Osteocyte (in vitro differentiated cells): ENCODE results near the gene PSMB3. TPM values are rescaled to one million over a fixed set of nuclear protein-coding genes. Genes with fewer than 3 reads are reported as not detected.

Source experiments
- DNase-seq: peaks from one replicate; pipeline ENCODE4 v3.0.0; 2021; ENCODE audit warnings: mixed read lengths; ENCODE audit not compliant: unreplicated experiment; ENCODE audit errors: extremely low spot score
- H3K27ac Mint-ChIP-seq: one replicate; pipeline ENCODE4 v1.8.0; 2021; ENCODE audit warnings: mild to moderate bottlenecking, mixed read lengths; ENCODE audit not compliant: unreplicated experiment
- H3K27me3 Mint-ChIP-seq: one replicate; pipeline ENCODE4 v1.8.0; 2021; ENCODE audit warnings: mixed read lengths; ENCODE audit not compliant: unreplicated experiment
- H3K36me3 Mint-ChIP-seq: one replicate; pipeline ENCODE4 v1.8.0; 2021; ENCODE audit warnings: mixed read lengths; ENCODE audit not compliant: unreplicated experiment
- H3K4me1 Mint-ChIP-seq: one replicate; pipeline ENCODE4 v1.8.0; 2021; ENCODE audit warnings: mixed read lengths; ENCODE audit not compliant: unreplicated experiment
- H3K4me3 Mint-ChIP-seq: one replicate; pipeline ENCODE4 v1.8.0; 2021; ENCODE audit warnings: mild to moderate bottlenecking, moderate library complexity, mixed read lengths; ENCODE audit not compliant: unreplicated experiment
- H3K9me3 Mint-ChIP-seq: one replicate; pipeline ENCODE4 v1.8.0; 2021; ENCODE audit warnings: mixed read lengths; ENCODE audit not compliant: unreplicated experiment
- CTCF ChIP-seq: fragments of 200-600 bp; sonication (generic); IDR thresholded peaks from 2 replicates; pipeline ENCODE4 v1.5.0; 2021; ENCODE audit warnings: antibody characterized with exemption, mild to moderate bottlenecking, moderate library complexity
- total RNA-seq: library from RNA; stranded (reverse); gene quantifications from 2 replicates; pipeline ENCODE4 v1.2.1, GENCODE V29; 2021

Gene PSMB3
- total RNA-seq, 1 donor from 2014 or later, result 144 TPM

DNA sequence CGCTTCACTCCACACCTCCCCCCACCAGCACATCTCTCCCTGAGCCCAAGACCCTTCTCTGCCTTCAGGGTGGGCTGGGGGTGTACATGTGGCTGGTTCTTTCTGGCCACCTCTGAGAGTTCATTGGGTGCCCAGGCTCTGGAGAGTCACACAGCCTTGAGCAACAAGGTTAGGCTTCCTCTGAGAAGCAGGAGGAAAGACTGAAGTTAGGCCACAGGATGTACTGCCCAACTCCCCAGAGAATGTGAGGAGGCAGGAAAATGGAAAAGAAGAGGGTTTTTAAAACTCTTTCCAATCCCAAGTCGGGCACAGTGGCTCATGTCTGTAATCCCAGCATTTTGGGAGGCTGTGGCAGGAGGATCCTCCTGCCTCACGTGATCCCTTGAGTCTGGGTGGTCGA is 11.7 kb upstream of the PSMB3 start:
- Mint-ChIP-seq H3K36me3 (peaks cover 14% of the 10 kb centered on the region), H3K27me3 (no peaks in the 10 kb centered on the region), H3K9me3 (no peaks in the 10 kb centered on the region), H3K4me3 (no peak overlapping the region), H3K4me1 (peaks cover 42% of the 10 kb centered on the region), H3K27ac (peak overlapping the region; percentile 91)
- DNase-seq, result no peak
- no peak for TF ChIP-seq CTCF

GRCh38 chr17:38741461-38741860 is 11.1 kb upstream of the PSMB3 start:
- Mint-ChIP-seq H3K27ac (peak overlapping the region; percentile 91), H3K27me3 (no peaks in the 10 kb centered on the region), H3K9me3 (no peaks in the 10 kb centered on the region), H3K4me1 (peaks cover 49% of the 10 kb centered on the region), H3K4me3 (no peak overlapping the region), H3K36me3 (peaks cover 14% of the 10 kb centered on the region)
- no peak for TF ChIP-seq CTCF
- DNase-seq, result no peak

- Mint-ChIP-seq H3K27ac (peak overlapping the region; percentile 91), H3K27me3 (no peaks in the 10 kb centered on the region), H3K36me3 (peaks cover 14% of the 10 kb centered on the region), H3K9me3 (no peaks in the 10 kb centered on the region), H3K4me1 (peaks cover 53% of the 10 kb centered on the region), H3K4me3 (no peak overlapping the region)
- no peak for TF ChIP-seq CTCF
- no peak for DNase-seq
Observed at GRCh38 chr17:38741921-38742410, 10.6 kb upstream of the PSMB3 start.

DNA sequence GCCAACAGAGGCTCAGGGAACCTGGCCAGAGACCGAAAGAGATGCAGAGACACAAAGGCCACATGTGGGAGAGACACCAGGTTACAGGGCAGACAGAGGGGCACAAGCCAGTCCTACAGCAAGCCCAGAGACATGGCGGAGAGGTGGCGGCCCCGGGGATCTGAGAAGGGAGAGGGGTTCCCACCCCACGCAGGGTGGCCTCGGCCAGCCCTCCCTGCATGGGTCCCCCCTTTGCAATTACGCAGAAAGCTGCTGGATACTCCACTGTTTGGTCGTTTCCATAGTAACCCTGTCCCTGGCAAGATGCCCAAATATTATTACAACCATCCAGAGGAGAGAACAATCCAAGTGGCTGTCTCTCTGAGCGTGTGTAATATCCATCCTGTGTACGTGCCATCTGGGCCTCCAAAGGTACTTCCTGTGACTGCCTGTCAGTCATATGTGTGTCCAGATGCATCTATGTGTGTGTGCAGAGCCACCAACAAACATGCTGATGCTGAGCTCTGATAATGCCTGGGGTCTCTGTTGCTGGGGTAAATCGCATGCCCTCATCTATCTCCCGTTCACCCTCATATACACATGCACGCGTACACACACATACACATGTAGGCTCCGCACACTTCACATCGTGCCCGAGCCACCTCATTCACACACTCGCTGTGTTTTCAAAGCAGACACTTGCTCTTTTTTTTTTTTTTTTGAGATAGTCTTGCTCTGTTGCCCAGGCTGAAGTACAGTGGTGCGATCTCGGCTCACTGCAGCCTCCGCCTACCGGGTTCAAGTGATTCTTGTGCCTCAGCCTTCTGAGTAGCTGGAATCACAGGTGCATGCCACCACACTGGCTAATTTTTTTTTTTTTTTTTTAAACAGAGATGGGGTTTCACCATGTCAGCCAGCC is 9.9 kb upstream of the PSMB3 start:
- H3K9me3 Mint-ChIP-seq, result no peaks in the 10 kb centered on the region
- peaks cover 14% of the 10 kb centered on the region for H3K36me3 Mint-ChIP-seq
- DNase-seq, result no peak
- no peak for TF ChIP-seq CTCF
- peaks cover 53% of the 10 kb centered on the region for H3K4me1 Mint-ChIP-seq
- H3K4me3 Mint-ChIP-seq, result no peak overlapping the region
- peak overlapping the region; percentile 91 for H3K27ac Mint-ChIP-seq
- no peaks in the 10 kb centered on the region for H3K27me3 Mint-ChIP-seq

DNA sequence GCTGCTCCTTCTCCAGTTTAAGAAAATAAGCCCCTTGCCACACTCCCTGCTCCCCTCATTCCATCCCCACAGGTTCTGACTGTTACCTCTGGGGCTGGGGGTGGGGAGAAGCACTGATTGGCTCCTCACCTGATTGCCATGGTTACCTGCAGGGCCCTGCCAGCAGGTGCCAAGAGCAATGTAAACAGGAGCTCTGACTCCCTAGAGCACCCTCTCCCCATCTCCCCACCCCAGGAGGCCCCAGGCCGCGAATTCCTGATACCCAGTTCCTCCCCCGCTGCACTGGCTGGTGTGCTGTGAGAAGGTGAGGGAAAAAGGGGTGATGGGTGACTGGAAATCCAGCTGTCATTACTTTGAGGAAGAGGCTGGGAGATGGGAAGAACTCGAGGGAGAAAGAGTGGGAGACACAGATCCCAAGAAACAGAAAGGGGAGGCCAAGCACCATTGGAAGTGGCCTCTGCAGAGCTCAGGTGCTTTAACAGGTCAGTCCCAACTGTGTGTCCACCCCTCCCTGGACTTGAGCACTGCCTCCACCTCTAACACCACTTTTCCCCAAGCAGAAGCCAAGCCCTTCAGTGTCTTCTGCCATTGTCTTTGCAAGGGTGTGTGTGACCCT is 8.9 kb upstream of the PSMB3 start:
- Mint-ChIP-seq H3K36me3 (peaks cover 7% of the 10 kb centered on the region), H3K4me3 (no peak overlapping the region), H3K4me1 (peaks cover 53% of the 10 kb centered on the region), H3K27ac (peak overlapping the region; percentile 91), H3K9me3 (no peaks in the 10 kb centered on the region), H3K27me3 (no peaks in the 10 kb centered on the region)
- no peak for DNase-seq
- TF ChIP-seq CTCF, result no peak
